ENCODE measurements around the gene LAG3.
A peak's percentile ranks its signal among the peaks of the same experiment; 100 is the strongest.
"Not testable (repeated sequence)": the region's sequence is repeated elsewhere in the genome, so short reads cannot be mapped to it uniquely, and the experiment has no call there.

Gene LAG3

GRCh38 chr12:6729186-6729585 lies 43.1 kb upstream of the LAG3 start:
- no peak for TF ChIP-seq CTCF (IDR thresholded peaks at IDR 0.05)
- Histone ChIP-seq H3K27me3 (no peaks in the 10 kb centered on the region), H3K36me3 (peaks cover 62% of the 10 kb centered on the region), H3K9me3 (no peaks in the 10 kb centered on the region), H3K4me1 (ENCODE audit: control insufficient read depth in 1 of 2, insufficient read depth in 1 of 2, low read depth in 1 of 2, low read length in 1 of 2) (peaks cover 12 to 13% of the 10 kb centered on the region in 2 experiments), H3K27ac (no peak overlapping the region), H3K4me3 (ENCODE audit: low read depth in 1 of 2, low read length in 1 of 2) (no peak overlapping the region)

DNA sequence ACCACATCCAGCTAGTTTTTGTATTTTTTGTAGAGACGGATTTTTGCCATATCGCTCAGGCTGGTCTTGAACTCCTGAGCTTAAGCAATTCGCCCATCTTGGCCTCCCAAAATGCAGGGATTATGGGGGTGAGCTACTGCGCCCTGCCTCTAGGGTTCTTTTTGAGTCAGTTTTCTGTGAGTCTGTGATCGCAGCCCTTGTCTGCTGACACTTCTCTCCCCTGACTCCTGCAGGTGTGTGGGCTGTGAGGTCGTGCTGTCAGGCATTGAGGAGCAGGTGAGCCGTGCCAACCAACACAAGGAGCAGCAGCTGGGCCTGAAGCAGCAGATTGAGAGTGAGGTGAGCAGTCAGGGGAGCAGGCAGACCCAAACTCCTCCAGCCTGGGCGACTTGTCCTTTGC lies 42.2 kb upstream of the LAG3 start:
- TF ChIP-seq CTCF (IDR thresholded peaks at IDR 0.05): no peak
- peaks cover 3 to 7% of the 10 kb centered on the region in 2 experiments for H3K4me1 ChIP-seq (ENCODE audit: control insufficient read depth in 1 of 2, insufficient read depth in 1 of 2, low read depth in 1 of 2, low read length in 1 of 2)
- H3K9me3 ChIP-seq: no peaks in the 10 kb centered on the region
- peaks cover 70% of the 10 kb centered on the region for H3K36me3 ChIP-seq
- no peaks in the 10 kb centered on the region for H3K27me3 ChIP-seq
- H3K4me3 ChIP-seq (ENCODE audit: low read depth in 1 of 2, low read length in 1 of 2): no peak overlapping the region
- no peak overlapping the region for H3K27ac ChIP-seq

DNA sequence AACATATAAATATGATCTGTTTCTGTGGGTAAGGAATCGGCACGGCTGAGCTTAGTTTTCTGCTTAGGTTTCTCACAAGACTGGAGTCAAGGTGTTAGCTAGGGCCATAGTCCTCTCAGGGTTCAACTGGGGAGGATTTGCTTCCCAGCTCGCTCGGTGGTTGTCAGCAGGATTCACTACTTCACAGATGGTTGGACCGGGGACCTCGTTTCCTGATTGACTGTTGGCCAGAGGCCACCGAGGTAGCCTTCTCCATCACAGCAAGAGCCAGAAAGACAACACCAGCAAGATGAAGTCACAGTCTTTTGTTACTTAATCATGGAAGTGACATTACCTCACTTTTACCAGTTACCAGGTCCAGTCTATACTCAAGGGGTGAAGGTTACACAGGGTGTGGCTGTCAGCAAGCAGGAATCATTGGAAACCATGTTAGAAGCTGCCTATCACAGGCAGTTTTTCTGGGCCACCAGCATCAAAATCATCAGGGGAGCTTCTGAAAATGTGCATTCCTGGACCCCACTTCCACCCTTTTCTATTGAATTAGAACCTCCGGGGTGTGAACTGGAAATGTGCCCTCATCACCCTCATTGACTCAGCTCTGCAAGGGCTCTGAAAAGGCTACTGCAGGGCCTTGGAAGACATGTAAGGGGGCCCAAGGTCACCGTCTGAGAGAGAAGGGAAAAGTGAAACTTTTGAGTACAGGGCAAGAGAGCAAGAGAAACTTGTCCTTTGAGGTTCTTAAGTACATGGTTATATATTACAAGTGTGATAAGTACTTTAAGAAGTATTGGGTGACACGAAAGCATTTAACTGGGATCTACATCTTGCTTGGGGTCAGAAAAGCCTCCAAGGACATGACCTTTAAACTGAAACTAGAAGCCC lies 37.6 kb upstream of the LAG3 start:
- H3K4me1 ChIP-seq (ENCODE audit: control insufficient read depth in 1 of 2, insufficient read depth in 1 of 2, low read depth in 1 of 2, low read length in 1 of 2): peaks cover 19 to 25% of the 10 kb centered on the region in 2 experiments
- TF ChIP-seq CTCF (IDR thresholded peaks at IDR 0.05): no peak
- H3K27me3 ChIP-seq: no peaks in the 10 kb centered on the region
- H3K27ac ChIP-seq: no peak overlapping the region
- H3K36me3 ChIP-seq: peaks cover 45% of the 10 kb centered on the region
- no peak overlapping the region for H3K4me3 ChIP-seq (ENCODE audit: low read depth in 1 of 2, low read length in 1 of 2)
- no peaks in the 10 kb centered on the region for H3K9me3 ChIP-seq

- peaks cover 36% of the 10 kb centered on the region for H3K36me3 ChIP-seq
- no peaks in the 10 kb centered on the region for H3K27me3 ChIP-seq
- peaks cover 19 to 25% of the 10 kb centered on the region in 2 experiments for H3K4me1 ChIP-seq (ENCODE audit: control insufficient read depth in 1 of 2, insufficient read depth in 1 of 2, low read depth in 1 of 2, low read length in 1 of 2)
- TF ChIP-seq CTCF (IDR thresholded peaks at IDR 0.05): peak; percentile 63
- H3K27ac ChIP-seq: peak overlapping the region; percentile 25
- H3K9me3 ChIP-seq: no peaks in the 10 kb centered on the region
- no peak overlapping the region for H3K4me3 ChIP-seq (ENCODE audit: low read depth in 1 of 2, low read length in 1 of 2)
Observed at GRCh38 chr12:6735448-6736191, 36.7 kb upstream of the LAG3 start.

DNA sequence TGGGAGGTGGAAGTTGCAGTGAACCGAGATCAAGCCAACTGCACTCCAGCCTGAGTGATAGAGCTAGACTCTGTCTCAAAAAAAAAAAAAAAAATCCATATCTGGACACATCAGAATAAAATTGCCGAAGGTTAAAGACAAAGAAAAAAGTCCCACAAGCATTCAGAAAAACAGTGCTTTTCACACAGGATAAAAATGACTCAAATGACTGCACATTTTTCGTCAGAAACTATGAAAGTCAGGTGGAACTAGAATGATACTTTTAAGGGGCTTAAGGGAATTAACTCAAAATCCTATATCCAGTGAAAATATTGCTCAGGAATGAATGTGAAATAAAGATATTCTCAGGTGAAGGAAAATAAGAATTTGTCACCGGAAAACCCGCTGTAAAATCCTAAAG lies 35.6 kb upstream of the LAG3 start:
- Histone ChIP-seq H3K36me3 (peaks cover 25% of the 10 kb centered on the region), H3K27me3 (no peaks in the 10 kb centered on the region), H3K4me1 (ENCODE audit: control insufficient read depth in 1 of 2, insufficient read depth in 1 of 2, low read depth in 1 of 2, low read length in 1 of 2) (peaks cover 19 to 25% of the 10 kb centered on the region in 2 experiments), H3K9me3 (no peaks in the 10 kb centered on the region), H3K4me3 (ENCODE audit: low read depth in 1 of 2, low read length in 1 of 2) (no peak overlapping the region), H3K27ac (no peak overlapping the region)
- no peak for TF ChIP-seq CTCF (IDR thresholded peaks at IDR 0.05)

GRCh38 chr12:6742080-6742479 lies 30.2 kb upstream of the LAG3 start:
- H3K4me3 ChIP-seq (ENCODE audit: low read depth in 1 of 2, low read length in 1 of 2); H3K27ac ChIP-seq; H3K36me3 ChIP-seq; H3K9me3 ChIP-seq; H3K27me3 ChIP-seq: not testable (repeated sequence)
- peaks cover 46 to 48% of the 10 kb centered on the region in 2 experiments for H3K4me1 ChIP-seq (ENCODE audit: control insufficient read depth in 1 of 2, insufficient read depth in 1 of 2, low read depth in 1 of 2, low read length in 1 of 2)

Measured in neutrophil (primary cell).